ENCODE data around the gene TANC1. TPM values are rescaled to one million over a fixed set of nuclear protein-coding genes. Genes with fewer than 3 reads are reported as not detected.

Gene TANC1
- total RNA-seq, 1 experiment from 2014 or later = 2.5 TPM

- no peak overlapping the region for H2BK120ac ChIP-seq (ENCODE audit: low read depth, low read length, poor library complexity, severe bottlenecking)
- no peak overlapping the region for H2BK5ac ChIP-seq (ENCODE audit: insufficient read length, low read length)
- no peak overlapping the region for H2BK15ac ChIP-seq (ENCODE audit: low read depth, low read length)
- no peak overlapping the region for H4K91ac ChIP-seq (ENCODE audit: insufficient read length, low read depth, low read length)
- H4K5ac ChIP-seq (ENCODE audit: insufficient read length, low read depth, low read length) = no peak overlapping the region
- WGBS (ENCODE audit: extremely low coverage, insufficient read length, low lambda C conversion rate) = no CpG with 5 or more reads among the region's 1 CpG
- no peak overlapping the region for H2BK20ac ChIP-seq (ENCODE audit: low read depth, low read length, poor library complexity, severe bottlenecking)
- no peak overlapping the region for H2BK12ac ChIP-seq (ENCODE audit: insufficient read length, low read depth, low read length)
- Mint-ChIP-seq H3K36me3 (ENCODE audit: insufficient read depth in 1 of 3, low read depth in 3 of 3) (peaks cover under 1 to 4% (median 2%) of the 10 kb centered on the region in 3 experiments; a peak in 4 of 7 replicates), H3K27me3 (ENCODE audit: low read depth) (no peaks in the 10 kb centered on the region), H3K27ac (no peak overlapping the region; a peak in 1 of 7 replicates), H3K9me3 (peaks cover 4 to 6% of the 10 kb centered on the region in 2 experiments), H3K4me3 (no peak overlapping the region), H3K4me1 (peaks cover 30 to 31% of the 10 kb centered on the region in 2 experiments)
- no peak overlapping the region for H3K56ac ChIP-seq (ENCODE audit: insufficient read length, low read depth, low read length)
- H2AFZ ChIP-seq (ENCODE audit: low read length) = no peak overlapping the region
- no peak overlapping the region for H3T11ph ChIP-seq (ENCODE audit: low read length)
- H3K4me2 ChIP-seq (ENCODE audit: insufficient read depth, insufficient read length, low read length) = no peak overlapping the region
- H3K4me1 ChIP-seq (ENCODE audit: insufficient read depth, low read length) = peaks cover 2% of the 10 kb centered on the region; the same call in 1 of the 2 replicates
- H3K27ac ChIP-seq (ENCODE audit: insufficient read length, low read depth, low read length) = no peak overlapping the region
- no peak overlapping the region for H3K14ac ChIP-seq (ENCODE audit: insufficient read depth, low read length)
- no peak overlapping the region for H4K8ac ChIP-seq (replicated peaks; ENCODE audit: insufficient read length, low read depth, low read length)
- no peaks in the 10 kb centered on the region for H3K9me3 ChIP-seq (ENCODE audit: control insufficient read depth, low read depth, low read length)
- no peaks in the 10 kb centered on the region for H3K27me3 ChIP-seq (ENCODE audit: insufficient read depth, low read length)
- no peak overlapping the region for H3K23ac ChIP-seq (ENCODE audit: insufficient read length, low read depth, low read length)
- no peaks in the 10 kb centered on the region for H3K79me2 ChIP-seq (ENCODE audit: insufficient read depth, low read length)
- H3K18ac ChIP-seq (ENCODE audit: insufficient read length, low read depth, low read length) = no peak overlapping the region
- H3K23me2 ChIP-seq (ENCODE audit: insufficient read length, low read depth, low read length, poor library complexity, severe bottlenecking) = no peaks in the 10 kb centered on the region
- H4K20me1 ChIP-seq (ENCODE audit: control insufficient read depth, insufficient read depth, insufficient read length) = no peaks in the 10 kb centered on the region
- no peak for DNase-seq
- no peak overlapping the region for H2AK5ac ChIP-seq (ENCODE audit: insufficient read length, low read length)
- no peak overlapping the region for H3K9ac ChIP-seq (ENCODE audit: extremely low read depth, insufficient read length, low read length)
- no peaks in the 10 kb centered on the region for H3K79me1 ChIP-seq (ENCODE audit: insufficient read depth, low read depth, low read length, poor library complexity, severe bottlenecking)
- no peak for TF ChIP-seq CTCF (conservative IDR thresholded peaks at IDR 0.05)
- no peak overlapping the region for H3K4ac ChIP-seq (ENCODE audit: low read depth, low read length)
These were observed 44.8 kb upstream of the TANC1 start for GRCh38 chr2:158923641-158924040.
